Endothelial cell (in vitro differentiated cells): ENCODE results near the gene KLK6. TPM values are rescaled to one million over a fixed set of nuclear protein-coding genes. Genes with fewer than 3 reads are reported as not detected.

Experiments used
- DNase-seq: peaks from one replicate; pipeline ENCODE4 v3.0.0; 2021; ENCODE audit warnings: low spot score
- H3K27ac Mint-ChIP-seq: one replicate; pipeline ENCODE4 v1.8.0; 2021; ENCODE audit warnings: mixed read lengths, inconsistent platforms; ENCODE audit not compliant: unreplicated experiment
- H3K27me3 Mint-ChIP-seq: one replicate; pipeline ENCODE4 v1.8.0; 2021; ENCODE audit warnings: mild to moderate bottlenecking, moderate library complexity, mixed read lengths, inconsistent platforms; ENCODE audit not compliant: unreplicated experiment
- H3K36me3 Mint-ChIP-seq: one replicate; pipeline ENCODE4 v1.8.0; 2021; ENCODE audit warnings: mild to moderate bottlenecking, low read depth, mixed read lengths, inconsistent platforms; ENCODE audit not compliant: unreplicated experiment
- H3K4me1 Mint-ChIP-seq: one replicate; pipeline ENCODE4 v1.8.0; 2021; ENCODE audit warnings: mild to moderate bottlenecking, mixed read lengths, inconsistent platforms; ENCODE audit not compliant: unreplicated experiment
- H3K4me3 Mint-ChIP-seq: one replicate; pipeline ENCODE4 v1.8.0; 2021; ENCODE audit warnings: mild to moderate bottlenecking, mixed read lengths, inconsistent platforms; ENCODE audit not compliant: unreplicated experiment
- H3K9me3 Mint-ChIP-seq: one replicate; pipeline ENCODE4 v1.8.0; 2021; ENCODE audit warnings: mixed read lengths, inconsistent platforms; ENCODE audit not compliant: unreplicated experiment
- total RNA-seq: library from RNA; stranded (reverse); fragmentation: NEBNext Ultra II Directional; extraction: Animal tissue kit (Norgen Biotek cat#: 25700); gene quantifications from one replicate; pipeline ENCODE4 v1.2.1, GENCODE V29; 2021; ENCODE audit not compliant: unreplicated experiment
- TF ChIP-seq, protein P1 (sequence below): fragments of 200-600 bp; sonication (generic); IDR thresholded peaks from one replicate; pipeline ENCODE4 v1.5.0; 2021; ENCODE audit warnings: antibody characterized with exemption; ENCODE audit not compliant: unreplicated experiment

The KLK6 gene
- total RNA-seq, 1 donor from 2014 or later, result 0.67 TPM

DNA sequence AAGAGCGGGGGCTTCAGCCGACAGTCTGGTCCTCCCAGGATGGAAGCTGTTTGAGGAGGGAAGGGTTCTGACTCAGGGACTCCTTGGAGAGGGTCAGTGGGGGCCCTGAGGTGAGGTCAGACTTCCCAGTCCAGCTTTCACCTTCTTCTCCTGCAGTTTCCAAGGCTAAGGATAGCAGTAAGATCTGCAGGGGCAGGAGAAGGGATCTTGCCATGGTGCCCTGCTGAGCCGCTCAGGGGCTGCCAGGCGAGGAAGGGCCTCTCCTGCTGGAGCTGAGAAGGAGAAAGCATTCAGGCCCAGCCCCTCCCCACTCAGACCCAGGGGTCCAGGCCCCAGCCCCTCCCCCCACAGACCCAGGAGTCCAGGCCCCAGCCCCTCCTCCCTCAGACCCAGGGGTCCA lies 12.8 kb upstream of the KLK6 start:
- Mint-ChIP-seq H3K27ac (no peak overlapping the region), H3K36me3 (no peaks in the 10 kb centered on the region), H3K27me3 (peaks cover 11% of the 10 kb centered on the region), H3K9me3 (no peaks in the 10 kb centered on the region), H3K4me1 (no peaks in the 10 kb centered on the region), H3K4me3 (no peak overlapping the region)
- TF ChIP-seq, protein P1, sequence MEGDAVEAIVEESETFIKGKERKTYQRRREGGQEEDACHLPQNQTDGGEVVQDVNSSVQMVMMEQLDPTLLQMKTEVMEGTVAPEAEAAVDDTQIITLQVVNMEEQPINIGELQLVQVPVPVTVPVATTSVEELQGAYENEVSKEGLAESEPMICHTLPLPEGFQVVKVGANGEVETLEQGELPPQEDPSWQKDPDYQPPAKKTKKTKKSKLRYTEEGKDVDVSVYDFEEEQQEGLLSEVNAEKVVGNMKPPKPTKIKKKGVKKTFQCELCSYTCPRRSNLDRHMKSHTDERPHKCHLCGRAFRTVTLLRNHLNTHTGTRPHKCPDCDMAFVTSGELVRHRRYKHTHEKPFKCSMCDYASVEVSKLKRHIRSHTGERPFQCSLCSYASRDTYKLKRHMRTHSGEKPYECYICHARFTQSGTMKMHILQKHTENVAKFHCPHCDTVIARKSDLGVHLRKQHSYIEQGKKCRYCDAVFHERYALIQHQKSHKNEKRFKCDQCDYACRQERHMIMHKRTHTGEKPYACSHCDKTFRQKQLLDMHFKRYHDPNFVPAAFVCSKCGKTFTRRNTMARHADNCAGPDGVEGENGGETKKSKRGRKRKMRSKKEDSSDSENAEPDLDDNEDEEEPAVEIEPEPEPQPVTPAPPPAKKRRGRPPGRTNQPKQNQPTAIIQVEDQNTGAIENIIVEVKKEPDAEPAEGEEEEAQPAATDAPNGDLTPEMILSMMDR, result no peak
- no peak for DNase-seq

DNA sequence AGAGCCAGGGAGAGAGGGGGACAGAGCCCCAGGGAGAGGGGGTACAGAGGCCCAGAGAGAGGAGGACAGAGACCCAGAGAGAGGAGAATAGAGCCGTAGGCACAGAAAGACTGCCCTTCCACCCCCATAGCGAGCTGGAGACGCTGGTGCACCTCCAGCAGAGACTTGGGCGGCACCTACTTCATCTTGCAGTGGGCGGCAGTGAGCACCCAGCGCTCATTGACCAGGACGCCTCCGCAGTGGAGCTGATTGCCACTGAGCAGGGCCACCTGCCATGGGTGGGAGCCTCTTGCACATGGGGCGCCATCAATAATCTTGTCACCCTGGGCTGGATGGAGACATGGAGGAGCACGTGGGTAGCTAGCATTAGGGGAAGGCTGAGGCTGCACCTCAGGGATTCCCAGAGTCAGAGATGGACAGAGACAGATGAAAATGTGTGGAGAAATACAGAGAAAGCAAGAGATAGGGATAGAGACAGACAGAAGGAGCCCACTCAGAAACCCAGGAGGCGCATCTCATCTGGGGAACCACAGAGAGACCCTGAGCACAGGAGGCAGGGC lies 12.3 kb upstream of the KLK6 start:
- Mint-ChIP-seq H3K4me1 (no peaks in the 10 kb centered on the region), H3K4me3 (no peak overlapping the region), H3K27me3 (peaks cover 11% of the 10 kb centered on the region), H3K36me3 (no peaks in the 10 kb centered on the region), H3K9me3 (no peaks in the 10 kb centered on the region), H3K27ac (no peak overlapping the region)
- TF ChIP-seq, protein P1, result no peak
- no peak for DNase-seq

DNA sequence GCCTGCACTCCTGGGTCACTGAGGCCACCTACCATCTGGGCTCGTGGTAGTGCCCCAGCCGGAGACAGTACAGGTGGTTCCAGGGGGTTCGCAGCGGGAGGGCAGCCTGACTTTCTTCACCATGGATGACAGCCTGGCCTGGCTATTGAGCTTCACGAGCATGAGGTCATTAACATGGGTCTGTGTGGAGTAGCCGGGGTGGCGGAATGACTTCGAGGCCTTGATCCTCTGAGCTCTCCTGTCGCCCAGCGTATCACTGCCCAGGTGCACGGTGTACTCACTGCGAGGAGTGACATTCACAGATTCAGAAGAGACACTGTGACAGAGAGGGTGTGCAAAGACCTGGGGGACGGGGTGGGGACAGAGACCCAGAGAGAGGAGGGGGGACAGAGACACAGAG lies 10.8 kb upstream of the KLK6 start:
- H3K27ac Mint-ChIP-seq, result no peak overlapping the region
- H3K27me3 Mint-ChIP-seq, result peaks cover 11% of the 10 kb centered on the region
- no peak for DNase-seq
- H3K4me1 Mint-ChIP-seq, result no peaks in the 10 kb centered on the region
- H3K9me3 Mint-ChIP-seq, result no peaks in the 10 kb centered on the region
- no peak overlapping the region for H3K4me3 Mint-ChIP-seq
- no peaks in the 10 kb centered on the region for H3K36me3 Mint-ChIP-seq
- TF ChIP-seq, protein P1, result no peak

DNA sequence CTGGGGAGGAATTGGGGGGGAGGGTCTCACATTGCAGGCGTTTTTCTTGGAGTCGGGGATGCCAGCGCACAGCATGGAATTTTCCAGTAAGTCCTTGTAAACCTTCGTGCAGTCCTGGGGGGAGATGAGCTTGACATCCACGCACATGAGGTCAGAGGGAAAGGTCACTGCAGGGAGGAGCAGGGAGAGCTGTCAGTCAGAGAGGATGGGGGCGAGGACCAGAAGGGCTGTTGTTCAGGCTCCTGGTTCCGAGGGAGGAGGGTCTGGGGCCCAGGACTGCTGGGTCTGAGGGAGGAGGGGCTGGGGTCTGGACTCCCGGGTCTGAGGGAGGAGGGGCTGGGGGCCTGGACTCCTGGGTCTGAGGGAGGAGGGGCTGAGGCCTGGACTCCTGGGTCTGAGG lies 10.4 kb upstream of the KLK6 start:
- H3K9me3 Mint-ChIP-seq, result no peaks in the 10 kb centered on the region
- H3K36me3 Mint-ChIP-seq, result no peaks in the 10 kb centered on the region
- H3K4me3 Mint-ChIP-seq, result no peak overlapping the region
- no peaks in the 10 kb centered on the region for H3K4me1 Mint-ChIP-seq
- DNase-seq, result no peak
- no peak overlapping the region for H3K27ac Mint-ChIP-seq
- H3K27me3 Mint-ChIP-seq, result peaks cover 11% of the 10 kb centered on the region
- TF ChIP-seq, protein P1, result no peak

DNA sequence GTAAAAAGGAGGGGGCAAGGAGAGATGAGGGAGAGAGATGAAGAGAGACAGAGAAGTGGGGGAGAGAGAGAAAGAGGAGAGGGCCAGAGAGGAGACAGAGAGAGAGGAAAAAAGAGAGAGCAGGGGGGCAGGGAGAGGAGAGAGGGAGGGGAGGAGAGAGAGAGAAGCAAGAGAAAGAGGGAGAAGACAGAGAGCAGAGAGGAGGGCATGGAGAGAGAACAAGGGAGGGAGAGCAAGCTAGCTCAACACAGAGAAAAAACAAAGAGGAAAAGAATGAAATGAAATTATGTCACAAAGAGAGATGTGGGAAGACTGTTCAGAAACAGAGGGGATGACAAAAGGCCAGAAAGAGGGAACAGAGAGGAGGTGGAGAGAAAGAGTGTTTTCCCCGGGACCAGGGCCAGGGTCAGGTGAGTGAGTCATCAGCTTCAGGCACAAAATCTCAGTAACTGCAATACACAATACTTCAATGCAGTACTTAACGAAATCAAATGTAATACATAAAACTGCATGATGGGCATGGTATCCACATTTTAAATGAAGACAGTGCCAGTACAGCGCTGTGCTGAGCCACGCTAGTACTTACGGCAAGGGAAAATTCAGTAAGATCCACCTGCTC lies 9.5 kb upstream of the KLK6 start:
- DNase-seq, result no peak
- TF ChIP-seq, protein P1, result no peak
- H3K27me3 Mint-ChIP-seq, result peaks cover 11% of the 10 kb centered on the region
- H3K4me1 Mint-ChIP-seq, result no peaks in the 10 kb centered on the region
- H3K4me3 Mint-ChIP-seq, result no peak overlapping the region
- no peak overlapping the region for H3K27ac Mint-ChIP-seq
- no peaks in the 10 kb centered on the region for H3K9me3 Mint-ChIP-seq
- H3K36me3 Mint-ChIP-seq, result no peaks in the 10 kb centered on the region
